Osteocyte (in vitro differentiated cells): ENCODE measurements around the gene ANKRD65. TPM values are rescaled to one million over a fixed set of nuclear protein-coding genes. Genes with fewer than 3 reads are reported as not detected.
"Not testable (repeated sequence)": the region's sequence is repeated elsewhere in the genome, so short reads cannot be mapped to it uniquely, and the experiment has no call there.

Experiments used
- DNase-seq: peaks from one replicate; pipeline ENCODE4 v3.0.0; 2021; ENCODE audit warnings: mixed read lengths; ENCODE audit not compliant: unreplicated experiment; ENCODE audit errors: extremely low spot score
- H3K27ac Mint-ChIP-seq: one replicate; pipeline ENCODE4 v1.8.0; 2021; ENCODE audit warnings: mild to moderate bottlenecking, mixed read lengths; ENCODE audit not compliant: unreplicated experiment
- H3K27me3 Mint-ChIP-seq: one replicate; pipeline ENCODE4 v1.8.0; 2021; ENCODE audit warnings: mixed read lengths; ENCODE audit not compliant: unreplicated experiment
- H3K36me3 Mint-ChIP-seq: one replicate; pipeline ENCODE4 v1.8.0; 2021; ENCODE audit warnings: mixed read lengths; ENCODE audit not compliant: unreplicated experiment
- H3K4me1 Mint-ChIP-seq: one replicate; pipeline ENCODE4 v1.8.0; 2021; ENCODE audit warnings: mixed read lengths; ENCODE audit not compliant: unreplicated experiment
- H3K4me3 Mint-ChIP-seq: one replicate; pipeline ENCODE4 v1.8.0; 2021; ENCODE audit warnings: mild to moderate bottlenecking, moderate library complexity, mixed read lengths; ENCODE audit not compliant: unreplicated experiment
- H3K9me3 Mint-ChIP-seq: one replicate; pipeline ENCODE4 v1.8.0; 2021; ENCODE audit warnings: mixed read lengths; ENCODE audit not compliant: unreplicated experiment
- total RNA-seq: library from RNA; stranded (reverse); gene quantifications from 2 replicates; pipeline ENCODE4 v1.2.1, GENCODE V29; 2021
- TF ChIP-seq, protein P1 (sequence below): fragments of 200-600 bp; sonication (generic); IDR thresholded peaks from 2 replicates; pipeline ENCODE4 v1.5.0; 2021; ENCODE audit warnings: antibody characterized with exemption, mild to moderate bottlenecking, moderate library complexity

Gene ANKRD65
- total RNA-seq, 1 donor from 2014 or later = 0.21 TPM

DNA sequence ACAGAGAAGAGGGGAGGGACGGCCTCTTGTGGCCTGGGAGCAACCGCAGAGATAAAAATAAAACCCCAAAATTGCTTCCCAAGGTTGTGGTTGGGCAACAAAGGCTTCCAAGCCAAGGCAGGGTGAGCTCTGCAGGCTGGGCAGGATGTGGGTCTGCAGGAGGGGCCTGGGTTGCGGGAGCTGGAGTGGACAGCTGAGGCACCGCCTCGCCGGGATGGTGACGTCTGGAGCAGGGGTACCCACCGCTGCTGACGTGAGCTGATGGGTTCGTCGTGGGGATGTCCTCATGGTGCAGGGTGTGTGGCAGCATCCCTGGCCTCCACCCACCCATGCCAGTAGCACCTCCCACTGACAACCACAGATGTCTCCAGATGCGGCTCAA lies 49.7 kb downstream of the ANKRD65 start:
- H3K27me3 Mint-ChIP-seq = no peaks in the 10 kb centered on the region
- no peak for DNase-seq
- H3K36me3 Mint-ChIP-seq = peaks cover 3% of the 10 kb centered on the region
- no peaks in the 10 kb centered on the region for H3K9me3 Mint-ChIP-seq
- peaks cover 23% of the 10 kb centered on the region for H3K4me1 Mint-ChIP-seq
- H3K27ac Mint-ChIP-seq = no peak overlapping the region
- no peak overlapping the region for H3K4me3 Mint-ChIP-seq
- TF ChIP-seq, protein P1, sequence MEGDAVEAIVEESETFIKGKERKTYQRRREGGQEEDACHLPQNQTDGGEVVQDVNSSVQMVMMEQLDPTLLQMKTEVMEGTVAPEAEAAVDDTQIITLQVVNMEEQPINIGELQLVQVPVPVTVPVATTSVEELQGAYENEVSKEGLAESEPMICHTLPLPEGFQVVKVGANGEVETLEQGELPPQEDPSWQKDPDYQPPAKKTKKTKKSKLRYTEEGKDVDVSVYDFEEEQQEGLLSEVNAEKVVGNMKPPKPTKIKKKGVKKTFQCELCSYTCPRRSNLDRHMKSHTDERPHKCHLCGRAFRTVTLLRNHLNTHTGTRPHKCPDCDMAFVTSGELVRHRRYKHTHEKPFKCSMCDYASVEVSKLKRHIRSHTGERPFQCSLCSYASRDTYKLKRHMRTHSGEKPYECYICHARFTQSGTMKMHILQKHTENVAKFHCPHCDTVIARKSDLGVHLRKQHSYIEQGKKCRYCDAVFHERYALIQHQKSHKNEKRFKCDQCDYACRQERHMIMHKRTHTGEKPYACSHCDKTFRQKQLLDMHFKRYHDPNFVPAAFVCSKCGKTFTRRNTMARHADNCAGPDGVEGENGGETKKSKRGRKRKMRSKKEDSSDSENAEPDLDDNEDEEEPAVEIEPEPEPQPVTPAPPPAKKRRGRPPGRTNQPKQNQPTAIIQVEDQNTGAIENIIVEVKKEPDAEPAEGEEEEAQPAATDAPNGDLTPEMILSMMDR = no peak

DNA sequence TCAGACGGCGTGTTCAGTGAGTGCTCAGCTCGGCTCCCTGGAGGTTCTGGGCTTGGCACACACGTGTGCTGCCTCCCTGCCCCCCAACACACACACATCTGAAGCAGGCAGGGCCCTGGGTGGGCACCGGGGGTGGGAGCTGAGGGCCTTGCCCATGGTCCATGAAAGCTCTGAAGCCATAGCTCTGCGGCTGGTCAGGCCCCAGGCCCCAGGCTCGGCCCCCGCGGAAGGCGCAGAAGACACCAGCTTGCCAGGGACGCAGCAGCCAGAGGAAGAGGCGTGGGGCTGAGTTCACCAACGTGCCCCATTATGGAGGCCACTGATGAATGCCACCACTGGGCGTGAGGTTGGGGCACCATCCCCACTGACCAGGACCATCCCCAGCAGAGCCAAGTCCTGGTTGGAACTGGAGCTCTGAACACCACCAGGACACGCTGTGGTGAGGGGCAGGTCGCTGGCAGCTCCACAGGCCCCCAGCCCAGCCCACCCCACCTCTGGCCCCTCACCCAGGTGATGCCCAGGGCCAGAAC lies 50.2 kb downstream of the ANKRD65 start:
- H3K27ac Mint-ChIP-seq = no peak overlapping the region
- TF ChIP-seq, protein P1 = no peak
- DNase-seq = no peak
- H3K4me3 Mint-ChIP-seq = no peak overlapping the region
- H3K36me3 Mint-ChIP-seq = peaks cover 3% of the 10 kb centered on the region
- H3K27me3 Mint-ChIP-seq = no peaks in the 10 kb centered on the region
- no peaks in the 10 kb centered on the region for H3K9me3 Mint-ChIP-seq
- peaks cover 23% of the 10 kb centered on the region for H3K4me1 Mint-ChIP-seq

DNA sequence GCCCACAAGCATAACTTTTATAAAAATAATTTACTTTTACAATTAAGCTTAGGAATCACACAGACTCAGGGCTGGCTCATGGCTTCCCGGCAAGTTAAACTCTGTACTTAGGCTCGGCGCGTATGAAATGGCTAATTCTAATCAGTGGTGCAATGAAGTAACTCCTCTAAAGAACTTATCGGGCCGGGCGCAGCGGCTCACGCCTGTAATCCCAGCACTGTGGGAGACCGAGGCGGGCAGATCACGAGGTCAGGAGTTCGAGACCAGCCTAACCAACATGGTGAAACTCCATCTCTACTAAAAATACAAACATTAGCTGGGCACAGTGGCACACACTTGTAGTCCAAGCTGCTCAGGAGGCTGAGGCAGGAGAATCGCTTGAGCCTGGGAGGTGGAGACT lies 51.0 kb downstream of the ANKRD65 start:
- H3K27ac Mint-ChIP-seq, H3K27me3 Mint-ChIP-seq, DNase-seq, H3K36me3 Mint-ChIP-seq, H3K9me3 Mint-ChIP-seq, H3K4me3 Mint-ChIP-seq: not testable (repeated sequence)
- peaks cover 23% of the 10 kb centered on the region for H3K4me1 Mint-ChIP-seq

Other genes with a start within 250 kb of the ANKRD65 start
- gene TTLL10, start 247.4 kb downstream of the ANKRD65 start, total RNA-seq = not detected in 2 replicates
- not detected in 2 replicates for gene TNFRSF18, start 214.7 kb downstream of the ANKRD65 start, total RNA-seq
- gene TNFRSF4, start 207.1 kb downstream of the ANKRD65 start, total RNA-seq = 0.19 TPM in 1 of 2 replicates, not detected in the other
- 196 and 200 TPM in 2 replicates for gene SDF4, start 189.3 kb downstream of the ANKRD65 start, total RNA-seq
- 38.6 and 39.8 TPM in 2 replicates for gene B3GALT6, start 189.0 kb downstream of the ANKRD65 start, total RNA-seq
- gene C1QTNF12, start 174.6 kb downstream of the ANKRD65 start, total RNA-seq = 3.6 and 3.8 TPM in 2 replicates
- gene UBE2J2, start 147.4 kb downstream of the ANKRD65 start, total RNA-seq = 58.2 and 65.1 TPM in 2 replicates
- gene SCNN1D, start 140.8 kb downstream of the ANKRD65 start, total RNA-seq = 6.2 and 11.0 TPM in 2 replicates
- 62.7 and 73.8 TPM in 2 replicates for gene ACAP3, start 113.3 kb downstream of the ANKRD65 start, total RNA-seq
- 21.5 and 22.1 TPM in 2 replicates for gene PUSL1, start 112.7 kb downstream of the ANKRD65 start, total RNA-seq
- gene INTS11, start 96.6 kb downstream of the ANKRD65 start, total RNA-seq = 101 and 106 TPM in 2 replicates
- 23.5 and 24.7 TPM in 2 replicates for gene CPTP, start 96.5 kb downstream of the ANKRD65 start, total RNA-seq
- gene TAS1R3, start 90.0 kb downstream of the ANKRD65 start, total RNA-seq = 0.57 and 0.97 TPM in 2 replicates
- 92.9 and 95.7 TPM in 2 replicates for gene DVL1, start 71.9 kb downstream of the ANKRD65 start, total RNA-seq
- gene MXRA8, start 62.7 kb downstream of the ANKRD65 start, total RNA-seq = 440 and 449 TPM in 2 replicates
- gene AURKAIP1, start 46.1 kb downstream of the ANKRD65 start, total RNA-seq = 116 and 120 TPM in 2 replicates
- gene CCNL2, start 21.9 kb downstream of the ANKRD65 start, total RNA-seq = 262 and 272 TPM in 2 replicates
- gene MRPL20, start 14.0 kb downstream of the ANKRD65 start, total RNA-seq = 82.1 and 86.9 TPM in 2 replicates
- 15.6 and 17.5 TPM in 2 replicates for gene VWA1, start 14.4 kb upstream of the ANKRD65 start, total RNA-seq
- gene ATAD3C, start 28.4 kb upstream of the ANKRD65 start, total RNA-seq = 0.27 and 0.44 TPM in 2 replicates
- 26.9 and 28.6 TPM in 2 replicates for gene ATAD3B, start 50.5 kb upstream of the ANKRD65 start, total RNA-seq
- gene ATAD3A, start 90.9 kb upstream of the ANKRD65 start, total RNA-seq = 30.0 and 31.7 TPM in 2 replicates
- gene TMEM240, start 119.3 kb upstream of the ANKRD65 start, total RNA-seq = 12.4 and 16.6 TPM in 2 replicates
- gene SSU72, start 153.6 kb upstream of the ANKRD65 start, total RNA-seq = 117 and 121 TPM in 2 replicates
- 25.6 and 28.0 TPM in 2 replicates for gene FNDC10, start 178.9 kb upstream of the ANKRD65 start, total RNA-seq
- gene MIB2, start 194.2 kb upstream of the ANKRD65 start, total RNA-seq = 105 and 108 TPM in 2 replicates
- 4.8 and 8.5 TPM in 2 replicates for gene MMP23B, start 210.9 kb upstream of the ANKRD65 start, total RNA-seq
- 28.8 and 29.7 TPM in 2 replicates for gene CDK11B, start 237.7 kb upstream of the ANKRD65 start, total RNA-seq